ENCODE results near the gene USP24.
"Not testable (repeated sequence)": the region's sequence is repeated elsewhere in the genome, so short reads cannot be mapped to it uniquely, and the experiment has no call there.

The USP24 gene

DNA sequence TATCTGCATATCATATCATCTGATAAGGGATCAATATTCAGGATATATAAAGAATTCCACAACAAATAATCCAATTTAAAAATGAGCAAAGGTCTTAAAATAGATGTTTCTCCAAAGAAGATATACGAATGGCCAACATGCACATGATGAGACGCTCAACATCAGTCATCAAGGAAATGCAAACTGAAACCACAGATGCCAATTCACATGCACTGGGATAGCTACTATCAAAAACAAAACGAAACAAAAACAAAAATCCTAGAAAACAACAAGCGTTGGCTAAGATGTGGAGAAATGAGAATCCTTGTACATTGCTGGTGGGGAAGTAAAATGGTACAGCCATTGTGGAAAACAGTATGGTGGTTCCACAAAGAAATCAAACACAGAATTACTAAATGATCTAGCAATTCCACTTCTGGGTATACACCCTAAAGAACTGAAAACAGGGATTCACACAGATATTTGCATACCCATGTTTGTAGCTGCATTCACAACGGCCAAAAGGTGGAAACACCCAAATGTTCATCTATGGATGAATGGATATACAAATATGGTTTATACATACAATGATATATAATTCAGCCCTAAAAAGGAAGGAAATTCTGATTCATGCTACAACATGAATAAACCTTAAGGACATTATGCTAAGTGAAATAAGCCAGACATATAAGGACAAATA is 96.4 kb downstream of the USP24 start:
- DNase-seq (ENCODE audit: low spot score) = no peak

DNA sequence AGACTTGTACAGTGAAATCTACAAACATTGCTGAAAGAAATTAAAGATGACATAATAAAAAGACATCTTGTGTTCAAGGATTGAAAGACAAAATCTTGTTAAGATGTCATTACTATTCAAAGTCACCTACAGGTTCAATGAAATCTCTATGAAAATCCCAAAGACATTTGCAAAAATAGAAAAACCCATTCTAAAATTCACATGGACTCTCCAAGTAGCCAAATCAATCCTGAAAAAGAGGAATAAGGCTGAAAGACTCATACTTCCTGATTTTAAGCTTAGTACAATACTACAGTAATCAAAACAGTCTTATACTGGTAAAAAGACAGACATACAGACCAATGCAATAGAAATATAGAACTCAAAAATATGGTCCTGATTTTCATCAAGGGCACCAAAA is 97.2 kb downstream of the USP24 start:
- no peak for DNase-seq (ENCODE audit: low spot score)

DNA sequence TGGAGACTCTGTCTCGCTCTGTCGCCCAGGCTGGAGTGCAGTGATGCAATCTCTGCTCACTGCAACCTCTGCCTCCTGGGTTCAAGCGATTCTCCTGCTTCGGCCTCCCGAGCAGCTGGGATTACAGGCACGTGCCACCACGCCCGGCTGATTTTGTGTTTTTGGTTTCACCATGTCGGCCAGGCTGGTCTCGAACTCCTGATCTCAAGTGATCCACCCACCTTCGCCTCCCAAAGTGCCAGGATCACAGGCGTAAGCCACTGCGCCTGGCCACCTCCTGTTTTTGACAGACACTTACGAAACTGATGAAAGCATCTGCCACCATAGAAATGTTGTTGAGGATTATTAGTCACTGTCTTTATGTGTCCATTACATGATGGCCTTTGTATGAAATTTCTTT is 106.2 kb downstream of the USP24 start:
- DNase-seq (ENCODE audit: low spot score) = not testable (repeated sequence)

DNA sequence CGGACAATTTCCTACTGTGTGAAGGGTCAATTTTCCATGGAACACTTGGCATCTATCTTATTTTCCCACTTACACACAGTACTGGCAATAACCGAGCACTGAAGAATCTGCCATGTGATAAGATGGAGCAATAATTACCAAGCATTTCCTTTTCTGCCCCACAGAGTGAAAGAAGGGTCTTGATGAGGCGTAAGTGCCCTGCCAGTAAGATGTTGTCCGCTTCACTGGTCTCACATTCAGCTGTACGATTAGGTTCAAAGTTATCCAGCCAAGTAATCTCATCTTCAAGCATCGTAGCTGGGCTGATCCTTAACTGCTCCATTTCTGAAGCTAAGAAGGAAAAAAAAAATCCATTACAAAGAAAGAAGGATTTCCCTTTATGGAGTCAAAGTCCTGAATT is 108.1 kb downstream of the USP24 start:
- no peak for DNase-seq (ENCODE audit: low spot score)

DNA sequence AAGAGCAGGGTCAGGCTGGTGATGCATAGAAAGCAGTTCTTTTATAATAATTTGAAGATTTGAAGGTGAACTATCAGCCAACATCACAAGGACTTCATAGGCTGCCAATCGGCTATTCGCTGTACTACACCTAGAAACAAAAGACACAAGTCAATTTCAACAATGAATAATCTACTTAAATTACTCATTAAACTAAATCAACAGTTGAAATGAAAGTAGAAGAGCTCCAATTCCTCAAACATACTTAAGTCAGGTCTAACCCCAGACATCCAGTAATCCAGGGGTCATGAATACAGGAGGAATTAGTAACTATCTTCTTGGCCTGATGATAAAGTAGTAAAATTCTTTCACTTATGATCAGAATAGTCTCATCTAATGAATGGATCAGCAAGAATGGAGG is 111.3 kb downstream of the USP24 start:
- DNase-seq (ENCODE audit: low spot score) = no peak

DNA sequence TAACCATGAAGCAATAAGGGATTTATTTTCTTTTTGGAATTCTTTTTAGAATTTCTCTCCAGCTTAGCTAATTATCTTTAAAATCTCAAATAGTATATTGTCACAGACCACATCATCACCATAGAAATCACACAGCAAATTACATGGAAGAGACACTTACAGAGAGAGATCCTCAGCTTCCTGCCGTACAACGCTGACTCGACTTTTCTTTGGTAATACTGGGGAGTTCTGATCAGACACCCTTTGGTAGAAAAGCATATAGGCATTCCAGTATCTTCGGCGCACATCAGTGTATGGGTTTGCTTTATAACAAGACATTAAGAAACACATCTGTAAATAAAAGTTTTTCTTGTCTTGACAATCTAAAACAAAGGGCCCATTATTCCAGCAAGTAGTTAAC is 120.1 kb downstream of the USP24 start:
- DNase-seq (ENCODE audit: low spot score) = no peak

DNA sequence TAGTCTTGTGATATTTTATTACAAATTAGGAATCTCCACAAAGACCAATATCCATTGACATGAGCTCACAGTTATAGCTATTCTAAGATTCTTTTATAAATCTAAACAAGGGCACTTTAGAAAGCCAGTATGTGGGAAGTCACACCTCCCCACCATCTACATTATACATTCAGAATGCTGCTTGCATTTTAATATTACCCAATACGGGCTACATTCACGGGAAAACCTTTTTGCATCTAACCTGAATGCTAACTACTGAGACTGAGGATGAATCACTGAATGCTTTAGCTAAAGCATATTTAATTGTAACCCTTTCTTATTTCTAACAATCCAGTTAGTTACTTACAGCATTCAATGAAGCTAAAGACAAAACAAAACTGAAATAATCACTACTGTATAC is 122.7 kb downstream of the USP24 start:
- no peak for DNase-seq (ENCODE audit: low spot score)

DNA sequence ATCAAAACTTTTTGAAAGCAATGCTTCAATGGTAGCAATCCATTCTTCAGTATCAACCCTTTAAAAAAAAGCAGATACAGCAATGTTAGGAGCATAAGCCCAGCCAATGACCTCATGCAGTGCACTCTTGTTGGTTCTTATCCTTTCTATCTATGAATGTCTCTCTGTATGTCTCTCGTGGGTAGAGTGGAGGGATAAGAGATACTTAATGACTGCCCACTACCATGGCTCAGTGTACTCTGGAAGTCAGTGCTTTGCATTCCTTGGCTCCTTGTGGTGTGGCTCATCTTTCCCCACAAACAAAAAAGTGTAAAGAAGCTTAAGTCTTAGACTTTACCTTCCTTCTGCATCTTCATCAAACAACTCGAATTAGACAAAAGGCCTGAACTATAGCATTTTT is 125.5 kb downstream of the USP24 start:
- DNase-seq (ENCODE audit: low spot score) = no peak

DNA sequence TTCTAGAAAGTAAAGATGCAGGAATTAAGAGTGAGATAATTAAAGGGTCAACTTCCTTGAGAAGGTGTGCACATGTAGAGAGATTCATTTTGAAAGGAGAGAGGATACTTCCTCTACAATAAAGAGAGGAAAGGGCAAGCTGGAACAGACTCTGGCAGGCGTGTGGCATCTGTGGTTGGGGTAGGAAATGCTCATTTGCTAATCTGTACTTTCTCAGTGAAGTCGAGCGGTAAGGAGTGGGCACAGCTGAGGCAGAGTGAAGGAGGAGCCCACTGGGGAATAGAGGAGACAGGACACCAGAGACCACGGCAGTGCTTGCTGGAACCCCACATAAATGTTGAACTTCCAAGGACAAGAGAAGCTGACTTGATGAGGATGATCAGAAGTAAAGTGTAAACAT is 126.8 kb downstream of the USP24 start:
- DNase-seq (ENCODE audit: low spot score) = no peak

DNA sequence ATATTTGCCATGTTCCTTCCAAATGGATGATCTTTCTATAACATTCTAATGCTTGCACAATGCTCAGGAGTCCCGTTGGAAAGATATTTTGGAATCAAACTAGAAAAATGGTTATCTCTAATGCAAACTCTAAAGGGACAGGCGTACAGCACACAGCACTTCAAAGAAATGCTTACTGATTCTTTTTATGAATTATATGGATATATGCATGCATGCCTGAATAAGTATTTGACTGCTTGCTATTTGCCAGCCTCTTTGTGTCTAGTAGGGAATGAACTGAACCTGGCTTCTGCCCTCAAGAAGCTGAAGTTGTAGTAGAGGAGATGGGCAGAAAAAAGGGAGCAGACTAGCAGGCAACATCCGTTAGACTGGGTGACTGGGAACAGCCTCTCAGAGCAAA is 127.7 kb downstream of the USP24 start:
- DNase-seq (ENCODE audit: low spot score) = no peak

DNA sequence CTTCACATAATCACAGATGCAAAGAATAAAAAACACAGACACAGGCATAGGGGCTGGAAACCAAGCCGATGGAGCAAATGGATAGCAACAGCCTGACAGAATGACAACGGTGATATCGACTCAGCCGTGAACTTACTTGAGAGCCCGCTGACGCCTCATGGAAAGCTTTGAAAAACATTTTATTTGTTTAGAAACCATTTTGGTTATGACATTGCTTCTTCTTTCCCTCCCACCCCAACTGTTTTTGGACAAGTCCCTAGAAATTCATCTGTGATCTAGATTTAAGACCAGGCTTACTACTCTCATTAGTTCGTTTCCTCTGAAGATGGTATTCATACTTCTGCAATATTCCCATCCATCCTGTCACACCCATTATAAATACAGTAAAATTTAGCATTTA is 130.9 kb downstream of the USP24 start:
- no peak for DNase-seq (ENCODE audit: low spot score)

DNA sequence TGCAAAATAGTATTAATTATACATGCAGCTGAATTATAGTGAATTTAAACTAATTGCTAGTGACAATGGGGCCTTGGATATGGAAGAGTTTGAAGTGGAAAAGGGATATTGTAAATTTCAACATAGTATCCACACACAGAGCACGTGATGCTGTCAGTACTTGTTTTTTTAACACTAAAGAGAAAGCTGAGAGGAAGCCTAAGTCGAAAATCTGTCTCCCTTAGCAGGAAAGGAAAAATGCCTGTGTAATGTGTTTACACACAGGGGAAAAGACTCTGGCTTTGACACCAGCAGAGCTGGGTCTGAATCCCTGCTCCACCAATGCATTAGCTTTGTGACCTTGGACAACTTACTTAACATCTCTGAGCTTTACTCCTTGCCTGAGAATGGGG is 133.3 kb downstream of the USP24 start:
- no peak for DNase-seq (ENCODE audit: low spot score)

DNA sequence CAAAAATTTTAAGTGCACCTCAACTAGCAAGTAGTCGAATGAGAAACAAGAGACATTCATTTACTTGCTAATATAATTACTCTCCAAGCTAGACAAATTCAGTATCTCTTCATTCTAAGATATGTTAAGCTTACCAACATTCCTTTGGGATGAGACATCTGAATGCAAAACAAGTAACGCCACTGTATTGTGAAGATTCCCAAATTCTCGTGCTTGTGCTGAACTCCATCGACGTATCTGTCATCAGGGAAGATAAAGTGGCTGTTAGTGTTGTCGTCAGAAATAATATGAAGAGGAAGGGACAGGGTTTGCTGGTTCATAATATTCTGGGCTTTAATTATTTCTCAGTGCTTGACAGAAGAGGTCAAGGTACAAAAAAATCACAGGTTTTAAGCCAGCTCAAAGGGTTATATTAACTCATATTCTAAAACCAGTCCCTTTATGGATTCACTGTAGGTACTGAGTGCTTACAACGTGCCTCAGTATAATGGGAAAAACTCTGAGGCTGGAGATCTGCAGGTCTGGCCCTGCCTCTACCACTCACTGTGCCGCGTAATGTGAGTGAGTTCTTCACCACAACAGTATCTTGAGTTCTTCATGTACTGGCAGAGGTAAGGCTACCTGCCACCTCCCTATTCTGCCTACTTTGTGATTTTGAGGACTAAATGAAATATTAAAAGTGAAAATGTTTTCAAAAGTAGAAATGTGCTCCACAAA is 133.8 kb downstream of the USP24 start:
- no peak for DNase-seq (ENCODE audit: low spot score)

DNA sequence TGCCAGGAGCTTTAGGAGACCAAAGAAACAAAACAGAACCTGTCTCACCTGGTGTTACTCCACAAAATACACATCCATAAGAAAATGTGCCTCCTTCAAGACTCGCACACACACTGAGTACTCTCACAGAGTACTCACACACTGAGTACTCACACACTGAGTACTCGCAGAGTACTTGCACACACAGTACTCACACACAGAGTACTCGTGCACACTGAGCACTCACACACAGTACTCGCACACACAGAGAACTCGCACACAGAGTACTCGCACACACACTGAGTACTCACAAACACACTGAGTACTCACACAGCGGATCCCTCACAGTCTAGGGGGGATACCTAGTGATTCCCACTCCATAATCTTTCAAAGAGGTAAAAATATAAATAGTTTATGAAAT is 135.5 kb downstream of the USP24 start:
- no peak for DNase-seq (ENCODE audit: low spot score)

DNA sequence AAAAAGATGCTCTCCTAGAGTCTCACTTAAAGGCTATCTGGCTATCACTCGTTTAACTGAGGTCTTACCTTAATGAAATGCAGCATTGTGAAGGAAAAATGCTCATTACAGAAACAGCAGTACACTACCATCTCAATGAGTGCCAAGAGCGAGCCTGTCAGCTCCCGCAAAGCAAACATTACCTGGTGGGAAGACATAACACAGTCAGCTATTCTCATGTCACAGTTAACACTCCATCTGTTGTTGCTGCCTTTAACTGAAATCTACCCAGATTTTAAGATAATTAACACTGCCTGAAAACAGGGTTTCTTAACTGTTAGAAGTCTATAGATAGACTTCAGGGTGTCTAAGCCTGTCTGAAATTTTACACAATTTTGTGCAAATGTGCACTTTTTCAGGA is 136.7 kb downstream of the USP24 start:
- no peak for DNase-seq (ENCODE audit: low spot score)

DNA sequence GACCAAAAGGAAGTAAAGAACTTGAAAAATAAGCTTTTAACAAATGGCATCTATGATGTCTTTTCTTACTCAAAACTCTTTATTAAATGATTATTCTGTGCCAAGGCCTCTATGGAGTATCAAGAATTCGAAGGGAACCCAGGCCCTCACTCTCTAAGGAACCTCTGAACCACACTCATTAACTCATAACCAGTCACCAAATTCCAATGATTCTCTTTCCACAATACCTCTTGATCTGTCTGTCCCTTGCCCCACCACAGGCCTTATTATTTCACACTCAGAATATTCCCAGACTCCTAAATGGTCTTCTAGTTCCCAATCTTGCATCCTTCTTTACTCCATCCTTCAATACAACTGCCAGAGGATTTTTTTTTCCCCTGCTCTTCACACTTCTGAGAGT is 138.8 kb downstream of the USP24 start:
- DNase-seq (ENCODE audit: low spot score) = no peak

DNA sequence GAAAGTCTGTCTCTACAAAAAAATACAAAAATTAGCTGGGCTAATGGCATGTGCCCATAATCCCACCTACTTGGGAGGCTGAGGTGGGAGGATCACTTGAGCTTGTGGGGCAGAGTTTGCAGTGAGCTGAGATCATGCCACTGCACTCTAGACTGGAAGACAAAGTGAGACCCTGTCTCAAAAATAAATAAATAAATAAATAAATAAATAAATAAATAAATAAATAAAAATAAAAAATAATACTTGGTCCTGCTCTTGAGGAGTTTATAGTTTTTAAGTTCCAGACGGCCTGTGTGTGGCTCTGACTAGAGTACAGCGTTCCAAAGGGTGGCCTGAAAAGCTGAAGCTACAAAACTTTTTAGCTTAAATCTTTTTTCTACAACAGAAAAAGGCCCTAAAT is 140.7 kb downstream of the USP24 start:
- DNase-seq (ENCODE audit: low spot score) = no peak

DNA sequence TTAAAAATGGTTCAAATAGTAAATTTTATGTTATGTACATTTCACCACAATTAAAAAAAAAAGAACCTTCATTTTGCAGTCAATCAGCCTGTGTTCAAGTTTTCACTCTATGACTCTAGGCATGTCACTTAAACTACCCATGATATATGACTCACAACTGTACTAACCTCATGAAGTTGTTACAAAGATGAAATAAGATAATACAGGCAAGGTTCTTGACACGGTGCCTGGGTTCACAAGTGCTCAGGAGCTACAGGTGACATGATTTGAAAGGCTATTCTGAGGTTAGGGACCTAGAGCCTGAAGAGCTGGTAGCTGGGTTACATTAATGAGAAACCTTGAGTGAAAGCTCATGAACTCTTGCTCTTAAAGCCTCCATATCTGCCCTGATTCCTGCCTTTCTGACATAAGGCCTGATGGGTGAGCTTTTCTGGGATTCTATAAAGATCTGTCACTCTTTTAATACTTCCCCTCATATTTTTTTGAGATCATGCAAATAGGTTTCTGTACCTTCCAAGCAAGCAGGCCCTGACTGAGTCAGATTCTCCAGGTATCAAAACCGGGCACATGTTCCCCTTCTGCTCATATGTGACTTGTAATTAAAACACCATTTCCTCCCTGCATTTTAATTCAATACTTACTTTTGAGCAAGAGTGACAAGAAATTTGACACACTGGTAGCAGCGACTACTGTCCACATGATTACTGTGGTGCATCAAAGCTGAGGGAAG is 141.8 kb downstream of the USP24 start:
- no peak for DNase-seq (ENCODE audit: low spot score)

DNA sequence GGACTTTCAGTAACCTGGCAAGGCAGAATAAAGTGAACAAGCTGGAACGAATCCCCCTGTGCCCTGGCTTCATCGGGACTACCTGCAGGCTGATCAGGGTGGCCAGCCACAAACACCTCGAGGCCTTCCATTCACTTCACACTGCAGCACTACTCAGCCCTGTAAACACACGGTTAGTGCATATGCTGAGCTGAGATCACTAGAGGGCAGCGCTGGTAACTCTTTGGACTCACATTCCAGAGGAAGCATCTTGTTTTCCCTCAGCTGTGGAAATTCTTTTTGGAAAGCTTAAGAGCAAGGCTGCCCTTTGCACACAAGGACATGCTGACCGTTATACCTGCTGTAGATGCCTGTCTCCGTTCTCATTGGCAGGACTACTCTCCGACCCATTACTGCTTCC is 143.7 kb downstream of the USP24 start:
- no peak for DNase-seq (ENCODE audit: low spot score)

DNA sequence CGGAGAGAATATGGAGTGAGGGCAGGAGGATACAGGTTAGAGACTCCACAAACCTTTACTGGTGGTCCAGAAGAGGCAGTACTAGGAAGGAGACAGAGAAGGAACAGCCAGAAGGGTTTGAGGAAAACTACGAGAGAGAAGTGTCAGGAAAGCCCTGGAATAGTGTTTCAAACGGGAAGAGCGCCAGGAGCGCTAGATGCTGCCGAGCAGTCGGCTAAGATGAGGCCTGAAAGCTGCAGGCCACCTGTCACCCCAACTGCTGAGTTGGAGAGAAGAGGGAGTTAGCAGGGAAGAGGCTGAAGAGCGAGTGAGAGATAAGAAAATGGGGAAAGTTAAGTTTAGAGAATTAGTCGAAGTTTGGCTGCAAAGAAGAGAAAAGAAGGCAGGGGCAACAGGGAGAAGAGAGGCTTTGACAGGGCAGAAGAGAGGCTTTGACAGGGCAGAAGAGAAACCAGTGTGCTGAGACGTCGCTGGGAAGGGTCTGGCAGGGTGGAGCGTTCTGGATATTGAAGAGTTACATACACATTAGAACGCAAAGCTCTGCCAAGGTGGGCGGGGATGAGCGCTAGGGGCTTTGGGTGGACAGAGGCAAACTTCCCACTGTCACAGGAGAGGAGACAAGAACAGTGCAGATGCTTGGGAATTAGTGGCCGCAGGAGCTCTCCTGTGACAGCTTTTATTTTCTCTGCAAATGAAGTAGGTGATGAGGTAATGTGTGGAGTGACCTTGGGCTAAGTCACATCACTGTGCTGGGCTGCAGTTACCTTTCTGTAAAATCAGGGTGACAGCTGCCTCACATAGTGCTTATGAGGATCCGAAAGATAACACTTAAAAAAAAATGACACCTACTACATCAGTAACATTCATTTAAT is 144.6 kb downstream of the USP24 start:
- DNase-seq (ENCODE audit: low spot score) = no peak

DNA sequence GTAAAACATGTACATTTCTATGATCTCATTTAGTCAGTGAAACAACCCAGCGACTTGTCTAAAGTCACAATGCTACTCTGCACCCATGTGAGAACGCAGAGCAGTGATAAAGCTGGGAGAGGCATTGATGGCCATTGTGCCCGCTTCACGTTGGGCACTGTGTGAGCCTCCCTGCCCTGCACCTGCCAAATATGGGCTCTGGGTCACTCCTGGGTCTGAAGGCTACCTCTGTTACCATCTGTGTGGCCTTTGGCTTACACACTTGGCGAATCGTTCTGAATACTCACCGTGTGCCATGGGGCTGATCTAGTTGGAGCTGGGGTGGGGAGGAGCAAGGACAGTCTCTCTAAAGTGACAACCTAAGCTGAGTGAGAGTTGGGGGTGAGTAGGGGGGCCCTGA is 145.9 kb downstream of the USP24 start:
- DNase-seq (ENCODE audit: low spot score) = no peak

DNA sequence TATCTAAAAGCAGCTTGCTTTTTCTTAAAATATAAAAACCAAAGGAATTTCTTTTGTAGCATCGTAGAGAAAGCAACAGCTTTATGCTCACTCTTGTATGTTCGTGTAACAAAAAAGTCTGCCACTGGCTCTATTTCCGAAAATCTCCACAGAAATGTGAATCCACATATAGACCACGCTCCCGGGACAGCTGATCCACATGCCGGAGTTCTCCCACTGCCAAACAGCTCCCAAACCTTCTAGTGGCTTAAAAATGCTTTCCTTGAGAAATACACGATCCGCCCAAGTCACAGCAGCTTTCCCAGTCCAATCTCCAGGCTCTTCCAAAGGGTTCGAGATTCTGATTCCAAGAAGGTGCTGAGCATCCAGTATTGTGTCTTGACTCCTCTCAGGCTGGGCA is 146.5 kb downstream of the USP24 start:
- DNase-seq (ENCODE audit: low spot score) = no peak

DNA sequence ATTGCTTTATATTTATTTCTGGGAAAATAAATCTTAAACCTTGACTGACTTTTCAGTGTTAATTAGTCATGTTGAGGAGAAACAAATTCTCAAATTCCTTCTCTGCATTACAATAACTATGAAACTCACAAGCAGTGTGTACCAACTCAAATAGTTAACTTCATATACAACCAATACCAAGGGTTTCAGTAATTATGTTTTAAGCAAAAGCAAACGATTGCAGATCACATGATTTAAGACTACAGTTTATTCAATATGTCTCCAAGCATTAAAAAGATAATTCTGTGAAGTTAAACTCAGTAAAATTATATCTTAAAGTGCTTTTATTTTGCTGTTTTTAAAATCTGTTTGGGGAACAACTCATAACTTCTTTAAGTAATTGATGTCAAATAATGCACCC is 147.2 kb downstream of the USP24 start:
- DNase-seq (ENCODE audit: low spot score) = no peak
